Measurements from ENCODE around the gene ZBTB20. TPM values are rescaled to one million over a fixed set of nuclear protein-coding genes. Genes with fewer than 3 reads are reported as not detected.

ZBTB20 gene
- polyA plus RNA-seq, 1 of the 3 experiments (the other 2 are of a cell fraction), result 0.43 TPM

GRCh38 chr3:115154611-115155010, 7.5 kb upstream of the ZBTB20 start (continued):
- no peak for TF ChIP-seq RAD21 (IDR thresholded peaks at IDR 0.05; ENCODE audit: low read length)
- TF ChIP-seq, protein P1, sequence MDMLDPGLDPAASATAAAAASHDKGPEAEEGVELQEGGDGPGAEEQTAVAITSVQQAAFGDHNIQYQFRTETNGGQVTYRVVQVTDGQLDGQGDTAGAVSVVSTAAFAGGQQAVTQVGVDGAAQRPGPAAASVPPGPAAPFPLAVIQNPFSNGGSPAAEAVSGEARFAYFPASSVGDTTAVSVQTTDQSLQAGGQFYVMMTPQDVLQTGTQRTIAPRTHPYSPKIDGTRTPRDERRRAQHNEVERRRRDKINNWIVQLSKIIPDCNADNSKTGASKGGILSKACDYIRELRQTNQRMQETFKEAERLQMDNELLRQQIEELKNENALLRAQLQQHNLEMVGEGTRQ (IDR thresholded peaks at IDR 0.05; ENCODE audit: borderline replicate concordance, low read depth, low read length), result no peak
- TF ChIP-seq ELF1 (IDR thresholded peaks at IDR 0.05), result no peak
- no peak for TF ChIP-seq RCOR1 (IDR thresholded peaks at IDR 0.05; ENCODE audit: low read length)

DNA sequence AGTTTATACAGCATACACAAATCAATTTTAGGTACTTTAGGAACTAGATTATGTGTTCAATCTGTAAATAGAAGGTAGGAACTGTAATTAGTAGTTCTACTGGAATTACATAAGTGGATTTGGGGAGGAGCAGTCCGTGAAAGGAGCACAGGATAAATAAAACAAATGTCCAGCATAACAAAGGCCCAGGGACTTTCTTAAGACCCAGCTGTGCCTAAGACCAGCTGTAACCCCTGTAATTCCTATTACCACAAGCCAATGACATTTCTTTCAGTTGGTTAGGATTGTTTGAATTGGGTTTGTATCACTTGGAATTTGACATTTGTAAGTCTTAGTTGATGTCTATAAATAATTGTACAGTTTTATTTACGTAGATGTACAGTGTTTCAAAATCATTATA, 4.8 kb upstream of the ZBTB20 start:
- no peak overlapping the region for H3K9ac ChIP-seq
- H4K20me1 ChIP-seq (ENCODE audit: insufficient read depth), result no peaks in the 10 kb centered on the region
- H3K27me3 ChIP-seq (ENCODE audit: insufficient read depth), result no peaks in the 10 kb centered on the region
- POLR2A ChIA-PET, result no interaction called here
- CTCF ChIA-PET, result no interaction called here
- no peaks in the 10 kb centered on the region for H3K9me2 ChIP-seq
- 80% methylated on average over 2 of the region's 2 CpGs for WGBS (ENCODE audit: low lambda C conversion rate)
- no peaks in the 10 kb centered on the region for H3K79me2 ChIP-seq (ENCODE audit: insufficient read depth)
- TF ChIP-seq MXI1 (IDR thresholded peaks at IDR 0.05; ENCODE audit: low read depth, low read length) (no peak), GATA2 (CRISPR knock-in tag; IDR thresholded peaks at IDR 0.05) (no peak), RAD21 (IDR thresholded peaks at IDR 0.05; ENCODE audit: low read length) (no peak)
- H3F3A ChIP-seq (replicated peaks; ENCODE audit: insufficient read depth), result no peaks in the 10 kb centered on the region
- no peaks in the 10 kb centered on the region for H3K36me3 ChIP-seq (replicated peaks in 1 of 2; ENCODE audit: control insufficient read depth in 1 of 2, insufficient read depth in 2 of 2, low read length in 1 of 2)
- H3K4me2 ChIP-seq, result no peak overlapping the region
- no peaks in the 10 kb centered on the region for H3K9me3 ChIP-seq
- peaks cover 0 to 9% of the 10 kb centered on the region in 2 experiments; a peak in 2 of 4 replicates for H3K4me1 ChIP-seq (ENCODE audit: control insufficient read depth in 1 of 2, insufficient read depth in 2 of 2, low read depth in 1 of 2, low read length in 1 of 2)
- no peak overlapping the region for H3K4me3 ChIP-seq (ENCODE audit: low read depth in 2 of 2, low read length in 1 of 2)
- DNase-seq, result no peak
- H3K27ac ChIP-seq (ENCODE audit: low read depth in 2 of 2, low read length in 1 of 2), result no peak overlapping the region
- H2AFZ ChIP-seq (ENCODE audit: low read depth), result no peak overlapping the region

DNA sequence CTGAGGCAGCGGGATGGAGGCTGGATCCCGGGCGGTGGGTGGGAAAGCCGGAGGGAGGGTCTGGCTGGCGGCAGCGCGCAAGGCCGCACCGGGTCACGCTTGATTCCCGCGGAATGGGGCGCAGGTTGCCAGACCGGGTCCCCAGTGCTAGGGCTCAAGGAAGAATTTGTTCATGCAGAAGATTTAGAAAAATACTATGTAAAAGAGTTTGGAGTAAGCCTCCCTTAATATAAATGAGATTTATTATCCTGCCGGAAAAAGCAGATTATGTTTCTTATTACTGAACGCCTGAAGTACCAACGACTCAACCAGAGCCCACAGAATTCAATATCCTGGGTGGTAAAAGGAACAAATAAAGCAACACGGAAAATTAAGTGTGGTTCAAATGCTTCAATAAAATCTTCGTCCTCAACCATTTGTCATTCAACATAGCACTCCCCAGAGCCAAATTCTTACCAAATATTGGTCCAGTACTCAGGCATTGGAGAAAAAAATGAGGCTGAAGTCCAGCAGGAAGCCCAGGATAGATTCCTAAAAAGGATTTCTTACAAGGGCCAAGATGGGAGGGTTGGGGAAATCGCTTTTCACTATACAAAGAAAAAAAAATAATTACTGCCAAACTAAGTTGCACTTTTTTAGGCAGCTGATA, 1.2 kb upstream of the ZBTB20 start:
- POLR2A ChIA-PET, result interaction anchor here (1.2 to 3.0 kb wide), 2 partner anchors 48 to 565 kb away, joined by 3 to 11 read pairs; no protein-coding TSS in a partner anchor
- CTCF ChIA-PET, result interaction anchor here (0.8 to 0.9 kb wide), 2 partner anchors 20 to 56 kb away, joined by 3 to 4 read pairs; no protein-coding TSS in a partner anchor
- WGBS (ENCODE audit: low lambda C conversion rate), result under 1% methylated on average over 20 of the region's 20 CpGs

More for the DNA sequence above, 1.2 kb upstream of the ZBTB20 start:
- Histone ChIP-seq H3K9me2 (no peaks in the 10 kb centered on the region), H2AFZ (ENCODE audit: low read depth) (peak overlapping the region; percentile 92), H3K27ac (ENCODE audit: low read depth in 2 of 2, low read length in 1 of 2) (peak overlapping the region; percentile 87 to 96), H3K36me3 (replicated peaks in 1 of 2; ENCODE audit: control insufficient read depth in 1 of 2, insufficient read depth in 2 of 2, low read length in 1 of 2) (peaks cover 2 to 4% of the 10 kb centered on the region in 2 experiments), H4K20me1 (ENCODE audit: insufficient read depth) (no peaks in the 10 kb centered on the region), H3K9me3 (no peaks in the 10 kb centered on the region), H3K4me2 (peak overlapping the region; percentile 85), H3K9ac (peak overlapping the region; percentile 84), H3K79me2 (ENCODE audit: insufficient read depth) (peaks cover 17% of the 10 kb centered on the region), H3K4me1 (ENCODE audit: control insufficient read depth in 1 of 2, insufficient read depth in 2 of 2, low read depth in 1 of 2, low read length in 1 of 2) (peaks cover 8 to 11% of the 10 kb centered on the region in 2 experiments; a peak in 2 of 4 replicates), H3K27me3 (ENCODE audit: insufficient read depth) (no peaks in the 10 kb centered on the region), H3F3A (replicated peaks; ENCODE audit: insufficient read depth) (no peaks in the 10 kb centered on the region), H3K4me3 (ENCODE audit: low read depth in 2 of 2, low read length in 1 of 2) (peak overlapping the region; percentile 69 to 76)
- no peak for DNase-seq
- TF ChIP-seq FOXM1 (IDR thresholded peaks at IDR 0.05; ENCODE audit: low read depth) (0 out of 2 replicates have a peak, but pooled peaks have one; percentile 11), EZH2phosphoT487 (IDR thresholded peaks at IDR 0.05; ENCODE audit: borderline replicate concordance, low read depth) (no peak)

Data from SK-N-SH (cell line).